GM18951 (cell line): Measurements from ENCODE around the gene MAVS.

Experiments
- POLR2A ChIP-seq: IDR thresholded peaks from 4 replicates; pipeline ENCODE4 v1.6.1; 2011; ENCODE audit warnings: mild to moderate bottlenecking; ENCODE audit not compliant: insufficient read length, insufficient read depth; ENCODE audit errors: extremely low read depth
- in situ Hi-C: fragments of 300-500 bp; cut with MboI; formaldehyde crosslinking; loops from one replicate; pipeline ENCODE4 v1.12.0; 2022; ENCODE audit warnings: low sequenced_read_pairs, mixed read lengths, inconsistent platforms; ENCODE audit not compliant: unreplicated experiment

Gene MAVS

DNA sequence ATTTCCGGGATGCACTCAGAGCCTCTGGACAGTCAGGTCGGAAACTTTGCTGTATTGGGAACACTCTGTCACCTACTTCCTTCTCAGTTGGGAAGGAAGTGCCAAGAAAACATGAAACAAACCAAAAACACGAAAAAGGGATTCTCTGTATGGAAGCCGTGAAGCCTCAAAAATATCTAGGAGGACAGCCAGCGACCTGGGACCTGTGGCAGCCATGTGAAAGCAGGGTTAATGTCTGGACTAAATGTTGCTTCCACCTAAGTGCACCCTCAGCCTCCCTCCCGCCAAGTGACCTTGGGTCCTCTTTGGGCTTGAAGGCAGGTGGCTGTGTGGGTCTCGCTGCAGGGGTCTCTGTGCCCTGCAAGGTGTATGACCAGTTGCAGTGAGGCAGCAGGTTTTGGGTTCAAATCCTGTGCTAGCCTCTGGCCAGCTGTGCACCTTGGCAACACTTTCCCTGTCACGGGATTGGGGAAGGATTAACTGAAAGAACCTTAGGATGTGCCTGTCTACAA is 851 bp downstream of the MAVS start:
- no peak for TF ChIP-seq POLR2A
- in situ Hi-C loops: no loop called here

DNA sequence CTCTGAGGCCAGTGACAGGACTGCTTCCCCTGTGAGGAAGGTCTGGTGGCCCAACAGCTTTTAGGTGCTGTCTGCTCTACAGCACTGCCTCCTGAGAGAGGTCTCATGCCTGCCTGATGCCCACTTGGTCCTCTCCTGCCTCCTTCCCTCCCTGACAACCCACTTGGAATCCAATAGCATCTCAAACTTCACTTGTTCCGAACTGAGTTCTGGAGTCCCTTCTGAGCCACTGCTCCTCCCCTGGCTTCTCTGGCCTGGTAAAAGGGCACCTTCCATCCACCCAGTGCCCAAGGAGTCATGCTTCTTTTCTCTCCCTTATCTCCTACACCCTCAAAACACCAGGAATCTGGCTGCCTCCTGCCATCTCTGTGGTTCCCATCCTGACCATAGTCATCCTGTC is 1.9 kb downstream of the MAVS start:
- no peak for TF ChIP-seq POLR2A
- in situ Hi-C loops: no loop called here

- in situ Hi-C loops: no loop called here
Observed at GRCh38 chr20:3854462-3854871, 7.8 kb downstream of the MAVS start.

DNA sequence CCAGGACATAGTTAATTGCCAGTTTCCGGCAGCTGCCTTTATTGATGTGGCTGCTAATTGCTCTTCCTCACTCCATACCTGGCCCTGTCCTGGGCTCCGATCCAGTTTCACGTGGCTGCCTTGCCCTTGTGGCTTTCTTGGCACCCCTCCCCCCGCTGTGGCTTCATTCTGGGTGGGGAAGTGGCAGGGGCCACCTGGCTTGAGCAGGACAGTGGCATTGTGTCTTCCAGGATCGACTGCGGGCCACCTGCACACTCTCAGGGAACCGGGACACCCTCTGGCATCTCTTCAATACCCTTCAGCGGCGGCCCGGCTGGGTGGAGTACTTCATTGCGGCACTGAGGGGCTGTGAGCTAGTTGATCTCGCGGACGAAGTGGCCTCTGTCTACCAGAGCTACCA is 10.8 kb downstream of the MAVS start:
- no peak for TF ChIP-seq POLR2A
- in situ Hi-C loops: no loop called here

More at GRCh38 chr20:3854462-3854871, 7.8 kb downstream of the MAVS start:
- TF ChIP-seq POLR2A: no peak

DNA sequence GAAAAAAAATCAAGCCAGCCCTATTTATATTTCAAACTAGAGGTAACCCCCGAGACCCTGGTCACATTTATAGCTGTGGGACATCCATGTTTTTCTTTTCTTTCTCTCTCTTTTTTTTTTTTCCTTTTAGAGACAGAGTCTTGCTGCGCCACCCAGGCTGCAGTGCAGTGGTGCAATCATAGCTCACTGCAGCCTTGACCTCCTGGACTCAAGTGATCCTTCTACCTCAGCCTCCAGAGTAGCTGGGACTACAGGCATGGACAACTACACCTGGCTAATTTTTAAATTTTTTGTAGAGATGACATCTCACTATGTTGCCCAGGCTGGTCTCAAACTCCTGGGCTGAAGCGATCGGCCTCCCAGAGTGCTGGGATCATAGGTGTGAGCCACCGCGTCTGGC is 12.1 kb downstream of the MAVS start:
- in situ Hi-C loops: no loop called here
- no peak for TF ChIP-seq POLR2A

- no peak for TF ChIP-seq POLR2A
- in situ Hi-C loops: no loop called here
Observed at GRCh38 chr20:3861191-3861590, 14.6 kb downstream of the MAVS start.

DNA sequence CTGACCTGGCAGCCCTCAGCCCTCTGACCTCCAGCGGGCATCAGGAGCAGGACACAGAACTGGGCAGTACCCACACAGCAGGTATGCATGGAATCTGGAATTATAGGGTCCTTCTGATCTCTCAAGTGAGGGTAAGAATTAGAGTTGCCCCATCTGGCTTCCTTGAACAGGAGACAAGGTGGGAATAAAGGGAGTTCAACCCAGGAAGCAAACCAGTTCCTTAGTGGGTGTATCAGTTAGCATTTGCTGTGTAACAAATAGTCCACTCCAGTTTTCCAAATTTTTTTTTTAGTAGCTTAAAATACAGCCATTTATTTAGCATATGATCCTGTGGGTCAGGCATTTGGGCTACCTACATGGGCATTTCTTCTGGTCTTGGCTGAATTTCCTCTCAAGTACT is 15.7 kb downstream of the MAVS start:
- no peak for TF ChIP-seq POLR2A
- in situ Hi-C loops: no loop called here

DNA sequence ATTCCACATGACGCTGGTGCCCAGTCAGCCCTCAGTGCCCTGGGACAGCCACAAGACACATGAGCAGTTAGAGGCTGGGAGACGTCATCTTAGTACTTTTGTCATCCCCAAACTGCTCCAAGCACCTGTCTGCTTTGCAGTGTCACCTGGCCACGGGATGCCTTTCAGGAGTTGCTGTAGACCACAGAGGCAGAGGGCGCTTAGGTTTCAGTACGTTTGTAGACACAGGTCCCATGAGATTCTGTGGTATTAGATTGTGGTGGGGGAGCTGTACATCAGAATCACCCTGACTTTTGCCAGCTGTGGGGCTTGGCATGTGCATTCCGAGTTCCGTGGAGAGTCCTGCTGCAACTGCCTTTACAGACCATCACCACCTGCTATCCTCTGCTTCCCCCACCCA is 16.7 kb downstream of the MAVS start:
- TF ChIP-seq POLR2A: no peak
- in situ Hi-C loops: no loop called here

- in situ Hi-C loops: no loop called here
- TF ChIP-seq POLR2A: no peak
Observed at GRCh38 chr20:3864518-3864917, 17.9 kb downstream of the MAVS start.

GRCh38 chr20:3865152-3865886 is 18.7 kb downstream of the MAVS start:
- TF ChIP-seq POLR2A: no peak
- in situ Hi-C loops: no loop called here

GRCh38 chr20:3865887-3866407 is 19.3 kb downstream of the MAVS start:
- TF ChIP-seq POLR2A: no peak
- in situ Hi-C loops: no loop called here

- in situ Hi-C loops: no loop called here
- TF ChIP-seq POLR2A: no peak
Observed at GRCh38 chr20:3866464-3866863, 19.8 kb downstream of the MAVS start.

DNA sequence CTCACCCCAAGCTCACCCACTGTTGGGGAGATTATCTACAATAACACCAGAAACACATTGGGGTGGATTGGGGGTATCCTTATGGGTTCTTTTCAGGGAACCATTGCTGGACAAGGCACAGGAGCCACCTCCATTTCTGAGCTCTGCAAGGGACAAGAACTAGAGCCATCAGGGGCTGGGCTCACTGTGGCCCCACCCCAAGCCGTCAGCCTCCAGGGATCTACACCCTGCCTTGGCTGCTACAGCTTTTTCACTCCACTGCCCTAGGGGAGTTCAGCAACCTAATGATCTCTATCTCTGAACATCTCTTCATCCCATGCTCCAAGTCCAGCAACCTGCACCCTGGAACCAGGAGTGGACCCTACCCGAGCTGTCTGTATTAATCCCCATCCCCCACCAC is 21.2 kb downstream of the MAVS start:
- in situ Hi-C loops: no loop called here

More for the DNA sequence above, 21.2 kb downstream of the MAVS start:
- no peak for TF ChIP-seq POLR2A
